ENCODE results near the gene ZNF580. TPM values are rescaled to one million over a fixed set of nuclear protein-coding genes. Genes with fewer than 3 reads are reported as not detected.

ZNF580 gene
- total and polyA plus RNA-seq, 9 of the 15 experiments (the other 6 are each of a cell fraction or from before 2014, with no cell fraction given), result 2.3 to 47.4 (median 6.0) TPM

DNA sequence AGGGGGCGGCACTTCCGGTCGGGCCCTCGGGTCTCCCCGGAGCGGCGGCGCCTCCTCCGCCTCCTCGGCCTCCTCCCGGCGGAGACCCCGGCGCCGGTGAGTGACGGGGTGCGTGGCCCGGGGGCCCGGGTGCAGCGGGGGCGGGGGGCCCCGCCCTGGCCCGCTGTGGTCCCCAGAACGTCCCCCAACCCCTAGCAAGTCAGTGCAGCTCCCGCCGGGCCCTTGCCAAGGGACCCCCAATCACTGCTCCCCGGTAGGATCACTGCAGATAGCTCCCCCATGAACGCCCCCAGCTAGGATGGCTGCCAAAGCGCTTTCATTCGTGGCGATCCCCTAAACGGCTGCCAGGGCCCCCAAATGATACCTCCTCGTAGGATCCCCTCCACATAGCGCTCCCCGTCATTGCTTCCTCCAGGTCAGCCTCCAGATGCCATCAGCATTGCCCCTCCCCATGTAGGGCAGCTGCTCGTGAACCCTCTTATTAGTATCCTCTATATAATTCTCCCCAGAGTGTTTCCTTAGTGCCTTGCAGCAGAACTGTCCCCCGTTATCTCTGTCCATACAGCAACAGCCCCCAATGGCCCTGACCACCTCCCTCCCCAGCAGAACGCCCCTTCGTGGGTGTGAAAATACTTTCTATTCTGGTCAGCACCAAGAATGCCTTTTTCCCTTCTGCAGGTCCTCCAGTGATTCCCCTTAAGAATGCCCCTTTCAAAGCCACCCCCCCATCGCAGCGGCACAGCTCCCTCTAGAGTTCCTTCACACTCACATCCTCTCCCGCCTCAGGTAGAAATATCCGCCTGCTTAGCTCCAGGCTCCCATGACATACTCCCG, 34.9 kb upstream of the ZNF580 start, which contains the start of gene ZNF865 (continued):
- TF ChIP-seq, protein P1, sequence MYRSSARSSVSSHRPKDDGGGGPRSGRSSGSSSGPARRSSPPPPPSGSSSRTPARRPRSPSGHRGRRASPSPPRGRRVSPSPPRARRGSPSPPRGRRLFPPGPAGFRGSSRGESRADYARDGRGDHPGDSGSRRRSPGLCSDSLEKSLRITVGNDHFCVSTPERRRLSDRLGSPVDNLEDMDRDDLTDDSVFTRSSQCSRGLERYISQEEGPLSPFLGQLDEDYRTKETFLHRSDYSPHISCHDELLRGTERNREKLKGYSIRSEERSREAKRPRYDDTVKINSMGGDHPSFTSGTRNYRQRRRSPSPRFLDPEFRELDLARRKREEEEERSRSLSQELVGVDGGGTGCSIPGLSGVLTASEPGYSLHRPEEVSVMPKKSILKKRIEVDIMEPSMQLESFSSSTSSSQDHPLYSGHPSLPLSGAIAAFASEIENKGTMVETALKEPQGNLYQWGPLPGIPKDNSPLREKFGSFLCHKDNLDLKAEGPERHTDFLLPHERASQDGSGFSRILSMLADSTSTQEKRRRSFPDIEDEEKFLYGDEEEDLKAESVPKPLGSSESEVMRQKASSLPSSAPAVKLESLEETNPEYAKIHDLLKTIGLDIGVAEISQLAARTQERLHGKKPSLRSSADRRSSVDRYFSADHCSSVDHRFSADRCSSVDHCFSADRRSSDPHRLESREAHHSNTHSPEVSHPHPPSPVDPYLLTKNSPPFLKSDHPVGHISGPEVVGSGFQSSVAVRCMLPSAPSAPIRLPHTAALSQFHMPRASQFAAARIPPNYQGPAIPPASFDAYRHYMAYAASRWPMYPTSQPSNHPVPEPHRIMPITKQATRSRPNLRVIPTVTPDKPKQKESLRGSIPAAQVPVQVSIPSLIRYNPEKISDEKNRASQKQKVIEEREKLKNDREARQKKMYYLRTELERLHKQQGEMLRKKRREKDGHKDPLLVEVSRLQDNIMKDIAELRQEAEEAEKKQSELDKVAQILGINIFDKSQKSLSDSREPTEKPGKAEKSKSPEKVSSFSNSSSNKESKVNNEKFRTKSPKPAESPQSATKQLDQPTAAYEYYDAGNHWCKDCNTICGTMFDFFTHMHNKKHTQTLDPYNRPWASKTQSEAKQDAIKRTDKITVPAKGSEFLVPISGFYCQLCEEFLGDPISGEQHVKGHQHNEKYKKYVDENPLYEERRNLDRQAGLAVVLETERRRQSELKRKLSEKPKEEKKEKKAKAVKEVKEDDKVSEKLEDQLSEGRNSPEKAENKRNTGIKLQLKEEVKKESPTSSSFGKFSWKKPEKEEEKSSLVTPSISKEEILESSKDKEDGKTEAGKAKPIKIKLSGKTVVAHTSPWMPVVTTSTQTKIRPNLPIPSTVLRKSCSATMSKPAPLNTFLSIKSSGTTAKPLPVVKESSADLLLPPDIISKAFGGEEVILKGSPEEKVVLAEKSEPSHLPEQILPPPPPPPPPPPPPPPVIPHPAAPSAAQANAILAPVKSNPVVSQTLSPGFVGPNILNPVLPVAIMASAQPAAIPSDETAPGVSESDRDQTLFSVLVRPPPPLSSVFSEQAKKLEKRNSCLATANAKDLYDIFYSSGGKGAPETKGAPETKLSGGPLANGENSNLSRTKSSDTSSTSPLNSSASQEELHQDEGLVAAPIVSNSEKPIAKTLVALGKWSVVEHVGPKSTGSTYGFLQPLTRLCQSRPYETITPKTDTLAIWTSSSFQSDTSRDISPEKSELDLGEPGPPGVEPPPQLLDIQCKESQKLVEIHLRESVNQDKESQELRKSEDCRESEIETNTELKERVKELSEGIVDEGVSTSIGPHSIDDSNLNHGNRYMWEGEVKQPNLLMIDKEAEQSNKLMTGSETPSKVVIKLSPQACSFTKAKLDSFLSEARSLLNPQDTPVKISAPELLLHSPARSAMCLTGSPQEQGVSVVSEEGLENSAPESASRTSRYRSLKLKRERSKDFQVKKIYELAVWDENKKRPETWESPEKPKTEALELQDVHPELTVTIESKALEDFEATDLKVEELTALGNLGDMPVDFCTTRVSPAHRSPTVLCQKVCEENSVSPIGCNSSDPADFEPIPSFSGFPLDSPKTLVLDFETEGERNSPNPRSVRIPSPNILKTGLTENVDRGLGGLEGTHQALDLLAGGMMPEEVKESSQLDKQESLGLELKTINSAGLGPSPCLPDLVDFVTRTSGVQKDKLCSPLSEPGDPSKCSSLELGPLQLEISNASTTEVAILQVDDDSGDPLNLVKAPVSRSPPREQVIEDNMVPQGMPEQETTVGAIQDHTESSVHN (IDR thresholded peaks at IDR 0.05; ENCODE audit: borderline replicate concordance in 1 of 2, low read depth in 1 of 2), result no peak
- TF ChIP-seq, protein P2, sequence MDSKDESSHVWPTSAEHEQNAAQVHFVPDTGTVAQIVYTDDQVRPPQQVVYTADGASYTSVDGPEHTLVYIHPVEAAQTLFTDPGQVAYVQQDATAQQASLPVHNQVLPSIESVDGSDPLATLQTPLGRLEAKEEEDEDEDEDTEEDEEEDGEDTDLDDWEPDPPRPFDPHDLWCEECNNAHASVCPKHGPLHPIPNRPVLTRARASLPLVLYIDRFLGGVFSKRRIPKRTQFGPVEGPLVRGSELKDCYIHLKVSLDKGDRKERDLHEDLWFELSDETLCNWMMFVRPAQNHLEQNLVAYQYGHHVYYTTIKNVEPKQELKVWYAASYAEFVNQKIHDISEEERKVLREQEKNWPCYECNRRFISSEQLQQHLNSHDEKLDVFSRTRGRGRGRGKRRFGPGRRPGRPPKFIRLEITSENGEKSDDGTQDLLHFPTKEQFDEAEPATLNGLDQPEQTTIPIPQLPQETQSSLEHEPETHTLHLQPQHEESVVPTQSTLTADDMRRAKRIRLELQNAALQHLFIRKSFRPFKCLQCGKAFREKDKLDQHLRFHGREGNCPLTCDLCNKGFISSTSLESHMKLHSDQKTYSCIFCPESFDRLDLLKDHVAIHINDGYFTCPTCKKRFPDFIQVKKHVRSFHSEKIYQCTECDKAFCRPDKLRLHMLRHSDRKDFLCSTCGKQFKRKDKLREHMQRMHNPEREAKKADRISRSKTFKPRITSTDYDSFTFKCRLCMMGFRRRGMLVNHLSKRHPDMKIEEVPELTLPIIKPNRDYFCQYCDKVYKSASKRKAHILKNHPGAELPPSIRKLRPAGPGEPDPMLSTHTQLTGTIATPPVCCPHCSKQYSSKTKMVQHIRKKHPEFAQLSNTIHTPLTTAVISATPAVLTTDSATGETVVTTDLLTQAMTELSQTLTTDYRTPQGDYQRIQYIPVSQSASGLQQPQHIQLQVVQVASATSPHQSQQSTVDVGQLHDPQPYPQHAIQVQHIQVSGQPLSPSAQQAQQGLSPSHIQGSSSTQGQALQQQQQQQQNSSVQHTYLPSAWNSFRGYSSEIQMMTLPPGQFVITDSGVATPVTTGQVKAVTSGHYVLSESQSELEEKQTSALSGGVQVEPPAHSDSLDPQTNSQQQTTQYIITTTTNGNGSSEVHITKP (IDR thresholded peaks at IDR 0.05; ENCODE audit: partially characterized antibody), result no peak
- TF ChIP-seq NR2C2 (CRISPR knock-in tag; IDR thresholded peaks at IDR 0.05), result no peak
- peak; percentile 56 for TF ChIP-seq NR2C2 (tag; IDR thresholded peaks at IDR 0.05)
- TF ChIP-seq, protein P3, sequence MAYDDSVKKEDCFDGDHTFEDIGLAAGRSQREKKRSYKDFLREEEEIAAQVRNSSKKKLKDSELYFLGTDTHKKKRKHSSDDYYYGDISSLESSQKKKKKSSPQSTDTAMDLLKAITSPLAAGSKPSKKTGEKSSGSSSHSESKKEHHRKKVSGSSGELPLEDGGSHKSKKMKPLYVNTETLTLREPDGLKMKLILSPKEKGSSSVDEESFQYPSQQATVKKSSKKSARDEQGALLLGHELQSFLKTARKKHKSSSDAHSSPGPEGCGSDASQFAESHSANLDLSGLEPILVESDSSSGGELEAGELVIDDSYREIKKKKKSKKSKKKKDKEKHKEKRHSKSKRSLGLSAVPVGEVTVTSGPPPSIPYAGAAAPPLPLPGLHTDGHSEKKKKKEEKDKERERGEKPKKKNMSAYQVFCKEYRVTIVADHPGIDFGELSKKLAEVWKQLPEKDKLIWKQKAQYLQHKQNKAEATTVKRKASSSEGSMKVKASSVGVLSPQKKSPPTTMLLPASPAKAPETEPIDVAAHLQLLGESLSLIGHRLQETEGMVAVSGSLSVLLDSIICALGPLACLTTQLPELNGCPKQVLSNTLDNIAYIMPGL (CRISPR knock-in tag; IDR thresholded peaks at IDR 0.05), result no peak
- TF ChIP-seq ZNF41 (CRISPR knock-in tag; conservative IDR thresholded peaks at IDR 0.05), result no peak
- TF ChIP-seq KLF16 (IDR thresholded peaks at IDR 0.05), result 0 out of 2 replicates have a peak, but pooled peaks have one; percentile 47
- no peak for TF ChIP-seq ZNF408 (CRISPR knock-in tag; IDR thresholded peaks at IDR 0.05; ENCODE audit: low read depth)
- no peak for TF ChIP-seq NR4A1 (CRISPR knock-in tag; IDR thresholded peaks at IDR 0.05)
- no peak for TF ChIP-seq NR4A1 (tag; IDR thresholded peaks at IDR 0.05)
- TF ChIP-seq CXXC5 (CRISPR knock-in tag; IDR thresholded peaks at IDR 0.05), result no peak; the same call in 1 of the 2 replicates
